Smooth muscle cell (in vitro differentiated cells): Measurements from ENCODE around the gene BNIP5. TPM values are rescaled to one million over a fixed set of nuclear protein-coding genes. Genes with fewer than 3 reads are reported as not detected.

Experiments used
- DNase-seq: peaks from one replicate; lab custom pipeline; 2025; ENCODE audit not compliant: unreplicated experiment; lab: John Stamatoyannopoulos, UW
- H2AFZ ChIP-seq: fragments of 200-600 bp; sonication (generic); 2 replicates; pipeline ENCODE4 v1.6.0; 2016; ENCODE audit warnings: antibody characterized with exemption, low read depth, mild to moderate bottlenecking
- H3F3A ChIP-seq: fragments of 200-600 bp; sonication (generic); 2 replicates; pipeline ENCODE4 v1.6.0; 2017; ENCODE audit warnings: antibody characterized with exemption, low read depth
- H3K27ac ChIP-seq: fragments of 200-600 bp; sonication (generic); 2 replicates; pipeline ENCODE4 v1.5.1; 2016; ENCODE audit warnings: low read depth, mild to moderate bottlenecking
- H3K27me3 ChIP-seq: fragments of 200-600 bp; sonication (generic); 2 replicates; pipeline ENCODE4 v1.6.1; 2016; ENCODE audit warnings: low read depth, mild to moderate bottlenecking
- H3K36me3 ChIP-seq: fragments of 200-600 bp; sonication (generic); 2 replicates; pipeline ENCODE4 v1.5.1; 2016; ENCODE audit warnings: low read depth
- H3K4me1 ChIP-seq: fragments of 200-600 bp; sonication (generic); 2 replicates; pipeline ENCODE4 v1.5.1; 2016; ENCODE audit warnings: low read depth
- H3K4me2 ChIP-seq: fragments of 200-600 bp; sonication (generic); 2 replicates; pipeline ENCODE4 v1.6.0; 2016; ENCODE audit warnings: mild to moderate bottlenecking
- H3K4me3 ChIP-seq: fragments of 200-600 bp; sonication (generic); 2 replicates; pipeline ENCODE4 v1.5.1; 2016; ENCODE audit warnings: mild to moderate bottlenecking
- H3K79me2 ChIP-seq: fragments of 200-600 bp; sonication (generic); 2 replicates; pipeline ENCODE4 v1.6.0; 2016; ENCODE audit warnings: low read depth, mild to moderate bottlenecking
- H3K9ac ChIP-seq: fragments of 200-600 bp; sonication (generic); 2 replicates; pipeline ENCODE4 v1.6.0; 2016; ENCODE audit warnings: low read depth
- H3K9me3 ChIP-seq: fragments of 200-600 bp; sonication (generic); replicated peaks from 2 replicates; pipeline ENCODE4 v1.5.1; 2016; ENCODE audit warnings: low read depth
- H4K20me1 ChIP-seq: fragments of 200-600 bp; sonication (generic); 2 replicates; pipeline ENCODE4 v1.6.0; 2016; ENCODE audit warnings: low read depth
- CTCF ChIP-seq: fragments of 200-600 bp; sonication (generic); IDR thresholded peaks from 2 replicates; pipeline ENCODE4 v1.5.1; 2017; ENCODE audit warnings: borderline replicate concordance, mild to moderate bottlenecking, antibody characterized with exemption; ENCODE audit not compliant: insufficient read depth, poor library complexity, severe bottlenecking
- WGBS: methylation state at CpG from one replicate; pipeline ENCODE4 v1.1.7; 2016; ENCODE audit warnings: low lambda C conversion rate; 5-methylcytosine and 5-hydroxymethylcytosine counted together
- polyA plus RNA-seq: library from polyadenylated mRNA; unstranded; fragments of >200 nt; fragmentation: Nextera tagmentation; extraction: Ambion mirVana; gene quantifications from 2 replicates; pipeline ENCODE4 v1.2.1, GENCODE V29; 2016
- total RNA-seq: library from RNA; depleted of rRNA; stranded (reverse); fragments of >200 nt; gene quantifications from 2 replicates; pipeline ENCODE4 v1.2.3, GENCODE V29; 2014

BNIP5 gene
- total and polyA plus RNA-seq, 2 experiments from 2014 or later: not detected

GRCh38 chr6:36296240-36296639 is 40.4 kb downstream of the BNIP5 start:
- H3K9ac ChIP-seq: no peak overlapping the region
- 61% methylated on average over 1 of the region's 1 CpG for WGBS

GRCh38 chr6:36292170-36292569 is 44.5 kb downstream of the BNIP5 start:
- Histone ChIP-seq H3K36me3 (no peaks in the 10 kb centered on the region), H3K4me3 (no peak overlapping the region), H3F3A (no peaks in the 10 kb centered on the region), H3K27me3 (no peaks in the 10 kb centered on the region), H2AFZ (no peak overlapping the region), H3K9ac (no peak overlapping the region), H3K4me1 (no peaks in the 10 kb centered on the region), H4K20me1 (no peaks in the 10 kb centered on the region), H3K9me3 (no peaks in the 10 kb centered on the region), H3K27ac (no peak overlapping the region), H3K79me2 (no peaks in the 10 kb centered on the region), H3K4me2 (no peak overlapping the region)
- no peak for DNase-seq
- no peak for TF ChIP-seq CTCF
- WGBS: 72% methylated on average over 6 of the region's 6 CpGs

More at GRCh38 chr6:36296240-36296639, 40.4 kb downstream of the BNIP5 start:
- no peak overlapping the region for H3K27ac ChIP-seq
- DNase-seq: no peak
- no peak overlapping the region for H2AFZ ChIP-seq
- H3K36me3 ChIP-seq: no peaks in the 10 kb centered on the region
- H3K79me2 ChIP-seq: no peaks in the 10 kb centered on the region
- no peak overlapping the region for H3K4me2 ChIP-seq
- no peaks in the 10 kb centered on the region for H3K4me1 ChIP-seq
- no peak overlapping the region for H3K4me3 ChIP-seq
- H4K20me1 ChIP-seq: no peaks in the 10 kb centered on the region
- H3F3A ChIP-seq: no peaks in the 10 kb centered on the region
- no peaks in the 10 kb centered on the region for H3K9me3 ChIP-seq
- H3K27me3 ChIP-seq: no peaks in the 10 kb centered on the region
- no peak for TF ChIP-seq CTCF

GRCh38 chr6:36290668-36291620 is 45.7 kb downstream of the BNIP5 start:
- Histone ChIP-seq H4K20me1 (no peaks in the 10 kb centered on the region), H3K4me1 (no peaks in the 10 kb centered on the region), H3K79me2 (no peaks in the 10 kb centered on the region), H3K27me3 (peaks cover under 1% of the 10 kb centered on the region), H3F3A (no peaks in the 10 kb centered on the region), H3K9ac (no peak overlapping the region), H3K27ac (no peak overlapping the region), H3K9me3 (no peaks in the 10 kb centered on the region), H3K36me3 (no peaks in the 10 kb centered on the region), H2AFZ (no peak overlapping the region), H3K4me2 (no peak overlapping the region), H3K4me3 (no peak overlapping the region)
- WGBS: 75% methylated on average over 23 of the region's 23 CpGs
- no peak for DNase-seq
- no peak for TF ChIP-seq CTCF
